HCT116 (cell line): ENCODE measurements around the gene RNF152. TPM values are rescaled to one million over a fixed set of nuclear protein-coding genes. Genes with fewer than 3 reads are reported as not detected.

Experiments used
- ATAC-seq: fragments of 200-7000 bp; cut with Tn5 transposase; 2 replicates; pipeline ENCODE4 v1.9.1; 2020; ENCODE audit warnings: mild to moderate bottlenecking, moderate library complexity
- BruUV-seq: library from RNA; stranded (reverse); fragments of 400-500 nt; replicated peaks from 2 replicates; lab custom pipeline; 2021; lab: Mats Ljungman, UMichigan
- CTCF ChIA-PET: fragments of 300-600 bp; sonication (Branson Sonifier 250); formaldehyde crosslinking; loops from one replicate; lab custom pipeline; 2021; ENCODE audit warnings: antibody characterized with exemption; lab: Charles Lee
- POLR2A ChIA-PET: fragments of 300-600, 350-600 bp; sonication (Branson Sonifier 250); formaldehyde crosslinking; loops from one replicate; lab custom pipeline; 2021; ENCODE audit warnings: antibody characterized with exemption; lab: Charles Lee
- RAD21 ChIA-PET, 2 experiments: fragments of 300-600 bp; sonication (Branson Sonifier 250); formaldehyde crosslinking; loops; one replicate each; lab custom pipeline; 2023; ENCODE audit warnings: low total read pairs in 2 of 2; ENCODE audit not compliant: uncharacterized antibody in 2 of 2, unreplicated experiment in 2 of 2, low non-redundant PET in 1 of 2; lab: Charles Lee
- DNase-seq: peaks from one replicate; pipeline ENCODE4 v3.0.0-alpha.2; 2010; ENCODE audit warnings: low read depth, low spot score
- H2AFZ ChIP-seq: fragments of 200-600 bp; shearing (Covaris generic), sonication (generic); 2 replicates; pipeline ENCODE4 v1.6.1; 2017; ENCODE audit warnings: low read depth, mixed run types, mixed read lengths, antibody characterized with exemption, low read length; ENCODE audit not compliant: poor library complexity, severe bottlenecking
- H3K27ac ChIP-seq: 2 replicates; pipeline ENCODE4 v1.5.1; 2012; ENCODE audit warnings: low read depth, low read length
- H3K27me3 ChIP-seq: fragments of 200-600 bp; sonication (generic); 2 replicates; pipeline ENCODE4 v1.6.1; 2016; ENCODE audit warnings: mixed run types, low read length, mixed read lengths; ENCODE audit not compliant: insufficient read depth
- H3K36me3 ChIP-seq, 2 experiments: fragments of 200-500 bp in 1 of 2; fragments of 200-600 bp in 1 of 2; sonication (Bioruptor generic) in 1 of 2; sonication (generic) in 1 of 2; 2 replicates each; pipeline versions ENCODE4 v1.5.1 to v1.6.1; 2014 to 2016; ENCODE audit warnings: low read length in 2 of 2, inconsistent platforms in 1 of 2, mixed read lengths in 1 of 2, mixed run types in 1 of 2; ENCODE audit not compliant: insufficient read depth in 2 of 2, control insufficient read depth in 1 of 2
- H3K4me1 ChIP-seq, 2 experiments: fragments of 200-600 bp in 1 of 2; sonication (generic) in 1 of 2; 2 replicates each; pipeline versions ENCODE4 v1.5.1 to v1.6.1; 2012 to 2017; ENCODE audit warnings: low read length in 2 of 2, inconsistent platforms in 1 of 2, mild to moderate bottlenecking in 1 of 2, mixed read lengths in 1 of 2, mixed run types in 1 of 2, moderate library complexity in 1 of 2; ENCODE audit not compliant: insufficient read depth in 2 of 2, control insufficient read depth in 1 of 2
- H3K4me2 ChIP-seq: fragments of 200-600 bp; sonication (generic); 2 replicates; pipeline ENCODE4 v1.6.1; 2017; ENCODE audit warnings: mixed run types, low read length, mixed read lengths
- H3K4me3 ChIP-seq, 2 experiments: fragments of 200-600 bp in 1 of 2; sonication (generic) in 1 of 2; replicated peaks in 1 of 2; 2 replicates each; pipeline ENCODE4 v1.5.1; 2011 to 2016; ENCODE audit warnings: low read length in 2 of 2, control low read depth in 1 of 2, low read depth in 1 of 2, mild to moderate bottlenecking in 1 of 2, mixed read lengths in 1 of 2, mixed run types in 1 of 2
- H3K79me2 ChIP-seq: fragments of 200-600 bp; sonication (generic); 2 replicates; pipeline ENCODE4 v1.6.1; 2017; ENCODE audit warnings: mild to moderate bottlenecking, mixed run types, low read length, moderate library complexity, mixed read lengths; ENCODE audit not compliant: insufficient read depth
- H3K9ac ChIP-seq: fragments of 200-600 bp; sonication (generic); 2 replicates; pipeline ENCODE4 v1.6.1; 2016; ENCODE audit warnings: low read length, mixed read lengths
- H3K9me2 ChIP-seq: fragments of 200-600 bp; sonication (generic), shearing (Covaris generic); 2 replicates; pipeline ENCODE4 v1.6.1; 2017; ENCODE audit warnings: mixed run types, mild to moderate bottlenecking, moderate library complexity; ENCODE audit not compliant: insufficient read depth
- H3K9me3 ChIP-seq, 2 experiments: fragments of 200-500 bp in 1 of 2; fragments of 200-600 bp in 1 of 2; sonication (Bioruptor generic) in 1 of 2; sonication (generic) in 1 of 2; 2 replicates each; pipeline ENCODE4 v1.6.1; 2014 to 2017; ENCODE audit warnings: low read length in 2 of 2, mixed read lengths in 2 of 2, inconsistent platforms in 1 of 2, low read depth in 1 of 2, mild to moderate bottlenecking in 1 of 2, mixed run types in 1 of 2, moderate library complexity in 1 of 2; ENCODE audit not compliant: control insufficient read depth in 1 of 2, insufficient read depth in 1 of 2
- H4K20me1 ChIP-seq: fragments of 200-600 bp; sonication (generic), shearing (Covaris generic); 2 replicates; pipeline ENCODE4 v1.6.1; 2017; ENCODE audit warnings: mixed run types, mild to moderate bottlenecking, moderate library complexity; ENCODE audit not compliant: insufficient read depth
- CEBPB ChIP-seq: IDR thresholded peaks from 2 replicates; pipeline ENCODE4 v1.6.1; 2012; ENCODE audit warnings: low read depth
- CTCF ChIP-seq, 3 experiments: fragments of 200-600 bp in 1 of 3; sonication (generic) in 1 of 3; IDR thresholded peaks in 2 of 3; conservative IDR thresholded peaks in 1 of 3; 2 replicates each; pipeline ENCODE4 v1.5.1; 2012 to 2017; ENCODE audit warnings: low read depth in 2 of 3, low read length in 2 of 3, antibody characterized with exemption in 1 of 3, borderline replicate concordance in 1 of 3, control low read depth in 1 of 3, mild to moderate bottlenecking in 1 of 3, mixed read lengths in 1 of 3, mixed run types in 1 of 3, moderate library complexity in 1 of 3; ENCODE audit not compliant: insufficient read depth in 1 of 3
- ELF1 ChIP-seq: IDR thresholded peaks from 2 replicates; pipeline ENCODE4 v1.6.1; 2012; ENCODE audit warnings: low read depth, borderline replicate concordance
- EZH2 ChIP-seq: fragments of 200-600 bp; sonication (generic); IDR thresholded peaks from 2 replicates; pipeline ENCODE4 v1.6.1; 2017; ENCODE audit warnings: antibody characterized with exemption, mixed run types
- EZH2phosphoT487 ChIP-seq: fragments of 200-600 bp; IDR thresholded peaks from 2 replicates; pipeline ENCODE4 v1.6.1; 2018; ENCODE audit warnings: antibody characterized with exemption, borderline replicate concordance
- RAD21 ChIP-seq: IDR thresholded peaks from 2 replicates; pipeline ENCODE4 v1.6.1; 2012; ENCODE audit warnings: low read depth, mild to moderate bottlenecking
- REST ChIP-seq: IDR thresholded peaks from 2 replicates; pipeline ENCODE4 v1.6.1; 2012; ENCODE audit warnings: low read depth
- SIN3A ChIP-seq: IDR thresholded peaks from 2 replicates; pipeline ENCODE4 v1.6.1; 2012; ENCODE audit warnings: low read depth
- SRF ChIP-seq: IDR thresholded peaks from 2 replicates; pipeline ENCODE4 v1.6.1; 2012; ENCODE audit warnings: low read depth
- TCF7L2 ChIP-seq: IDR thresholded peaks from 2 replicates; pipeline ENCODE4 v1.7.0; 2011; ENCODE audit warnings: borderline replicate concordance, inconsistent platforms; ENCODE audit not compliant: insufficient read depth, insufficient read length; ENCODE audit errors: extremely low read depth
- YY1 ChIP-seq: IDR thresholded peaks from 2 replicates; pipeline ENCODE4 v1.6.1; 2011; ENCODE audit warnings: low read length, low read depth, moderate library complexity, mild to moderate bottlenecking; ENCODE audit not compliant: insufficient replicate concordance; ENCODE audit errors: extremely low read depth
- ZBTB33 ChIP-seq: IDR thresholded peaks from 2 replicates; pipeline ENCODE4 v1.6.1; 2011; ENCODE audit warnings: mild to moderate bottlenecking, low read length, moderate library complexity; ENCODE audit not compliant: insufficient replicate concordance; ENCODE audit errors: extremely low read depth
- intact Hi-C: fragments of 100-400 bp; cut with micrococcal nuclease; formaldehyde crosslinking; loops from 2 replicates; pipeline ENCODE4 v1.10.0; 2022
- total RNA-seq: library from RNA; stranded (reverse); gene quantifications from one replicate; pipeline ENCODE4 v1.2.1, GENCODE V29; 2021; ENCODE audit not compliant: unreplicated experiment

Gene RNF152
- total RNA-seq, 1 experiment from 2014 or later = 0.47 TPM

- Histone ChIP-seq H3K9me2 (no peaks in the 10 kb centered on the region), H3K27ac (no peak overlapping the region), H3K9me3 (no peaks in the 10 kb centered on the region), H3K27me3 (0 out of 2 replicates have a peak, but pooled peaks cover 3% of the 10 kb centered on the region), H3K4me3 (no peak overlapping the region), H4K20me1 (no peaks in the 10 kb centered on the region), H3K36me3 (no peaks in the 10 kb centered on the region), H2AFZ (no peak overlapping the region), H3K4me2 (no peak overlapping the region), H3K4me1 (no peaks in the 10 kb centered on the region), H3K9ac (no peak overlapping the region), H3K79me2 (no peaks in the 10 kb centered on the region)
- no peak for TF ChIP-seq CEBPB
- no peak for TF ChIP-seq RAD21
- TF ChIP-seq REST = no peak
- no peak for TF ChIP-seq ZBTB33
- TF ChIP-seq TCF7L2 = no peak
- no peak for TF ChIP-seq SRF
- TF ChIP-seq CTCF (IDR thresholded peaks at IDR 0.05 in 2 of 3, conservative IDR thresholded peaks at IDR 0.05 in 1 of 3; ENCODE audit: borderline replicate concordance in 1 of 3, insufficient read depth in 1 of 3, low read depth in 2 of 3, low read length in 2 of 3) = no peak
- no peak for TF ChIP-seq EZH2
- no peak for TF ChIP-seq ELF1
- no peak for TF ChIP-seq SIN3A
- TF ChIP-seq EZH2phosphoT487 = no peak
- no peak for TF ChIP-seq YY1
- CTCF ChIA-PET = no interaction called here
- DNase-seq = no peak
- no TSS peak for BruUV-seq
- RAD21 ChIA-PET = no interaction called here
- POLR2A ChIA-PET = no interaction called here
- intact Hi-C loops = no loop called here
- ATAC-seq = no peak
These were observed 52.5 kb downstream of the RNF152 start for GRCh38 chr18:61840324-61840723.
